SH-SY5Y (cell line): ENCODE data around the gene SGTA.

Experiments used
- GATA2 ChIP-seq: IDR thresholded peaks from 2 replicates; pipeline ENCODE4 v1.6.1; 2011; ENCODE audit warnings: mild to moderate bottlenecking, low read depth, low read length
- GATA3 ChIP-seq: IDR thresholded peaks from 2 replicates; pipeline ENCODE4 v1.6.1; 2011; ENCODE audit warnings: low read depth, mild to moderate bottlenecking, low read length, moderate library complexity

DNA sequence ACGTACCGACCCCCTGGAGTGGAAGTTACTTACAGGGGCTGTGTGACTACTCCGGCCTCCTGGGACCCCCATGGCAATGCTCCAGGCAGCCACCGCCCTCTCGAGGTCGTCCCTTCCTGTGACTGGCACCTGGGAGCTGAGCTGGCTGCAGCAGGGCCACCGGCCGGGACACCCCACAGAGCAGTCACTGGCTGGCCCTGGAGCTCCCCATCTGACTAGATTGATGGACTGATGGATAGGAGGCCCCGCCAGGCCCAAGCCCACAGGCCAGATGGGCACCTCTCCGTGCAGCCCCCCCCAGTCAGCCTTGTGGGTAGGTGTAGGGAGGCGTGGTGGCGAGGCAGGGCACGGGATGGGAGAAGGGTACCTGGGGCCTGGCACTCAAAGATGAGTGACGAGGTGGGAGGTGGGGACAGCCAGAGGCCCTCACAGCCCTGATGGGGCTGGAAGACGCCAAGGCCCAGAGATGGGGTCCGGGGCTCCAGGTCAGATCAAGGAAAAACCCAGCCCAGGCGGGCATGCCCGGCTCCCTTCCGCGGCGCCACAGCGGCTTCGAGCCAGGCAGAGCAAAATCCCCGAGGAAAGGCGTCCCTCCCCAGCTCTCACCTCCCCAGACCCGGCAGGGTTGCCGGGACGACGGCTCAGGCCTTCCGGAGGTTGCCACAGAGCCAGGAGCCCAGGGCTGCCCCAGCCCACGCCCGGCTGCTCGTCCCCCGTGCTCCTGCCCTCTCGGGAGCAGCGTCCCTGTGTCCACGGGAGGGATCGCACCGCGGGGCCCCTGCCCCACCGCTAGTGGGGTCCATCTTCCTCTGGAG lies 51.7 kb downstream of the SGTA start:
- TF ChIP-seq GATA2, result no peak
- no peak for TF ChIP-seq GATA3
